ENCODE results near the gene CNTN5.

DNA sequence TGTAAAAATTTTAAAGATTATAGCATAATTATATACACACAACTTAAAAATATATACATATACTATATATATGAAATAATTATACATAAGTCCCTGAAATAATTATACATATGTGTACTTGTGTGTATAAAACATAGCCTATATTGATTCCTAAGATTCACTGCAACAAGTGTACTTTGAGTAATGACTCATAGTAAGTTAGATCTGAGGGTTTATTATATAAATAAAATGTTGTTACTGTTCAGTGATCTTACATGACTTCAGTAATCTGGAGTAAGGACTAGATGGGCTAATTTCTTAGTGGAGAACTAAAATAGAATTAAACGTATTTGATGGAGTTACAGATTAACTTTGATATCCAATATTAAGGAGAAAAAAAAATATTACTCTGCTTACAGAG, 350.5 kb downstream of the CNTN5 start:
- TF ChIP-seq SETDB1 (IDR thresholded peaks at IDR 0.05; ENCODE audit: insufficient read length, low read length) (no peak), MYNN (tag by site-specific recombination; IDR thresholded peaks at IDR 0.05; ENCODE audit: borderline replicate concordance) (no peak), ZBTB1 (tag by site-specific recombination; IDR thresholded peaks at IDR 0.05) (no peak), ZNF473 (tag by site-specific recombination; IDR thresholded peaks at IDR 0.05) (no peak), ZSCAN16 (tag by site-specific recombination; IDR thresholded peaks at IDR 0.05) (no peak), ZNF114 (tag by site-specific recombination; IDR thresholded peaks at IDR 0.05) (no peak), ZNF707 (tag by site-specific recombination; IDR thresholded peaks at IDR 0.05) (no peak), KLF16 (tag by site-specific recombination; IDR thresholded peaks at IDR 0.05) (no peak), ZNF514 (tag by site-specific recombination; IDR thresholded peaks at IDR 0.05) (no peak), ZNF501 (tag by site-specific recombination; IDR thresholded peaks at IDR 0.05) (no peak), EGR2 (tag by site-specific recombination; IDR thresholded peaks at IDR 0.05; ENCODE audit: low read depth) (no peak)
- TF ChIP-seq, protein P1, sequence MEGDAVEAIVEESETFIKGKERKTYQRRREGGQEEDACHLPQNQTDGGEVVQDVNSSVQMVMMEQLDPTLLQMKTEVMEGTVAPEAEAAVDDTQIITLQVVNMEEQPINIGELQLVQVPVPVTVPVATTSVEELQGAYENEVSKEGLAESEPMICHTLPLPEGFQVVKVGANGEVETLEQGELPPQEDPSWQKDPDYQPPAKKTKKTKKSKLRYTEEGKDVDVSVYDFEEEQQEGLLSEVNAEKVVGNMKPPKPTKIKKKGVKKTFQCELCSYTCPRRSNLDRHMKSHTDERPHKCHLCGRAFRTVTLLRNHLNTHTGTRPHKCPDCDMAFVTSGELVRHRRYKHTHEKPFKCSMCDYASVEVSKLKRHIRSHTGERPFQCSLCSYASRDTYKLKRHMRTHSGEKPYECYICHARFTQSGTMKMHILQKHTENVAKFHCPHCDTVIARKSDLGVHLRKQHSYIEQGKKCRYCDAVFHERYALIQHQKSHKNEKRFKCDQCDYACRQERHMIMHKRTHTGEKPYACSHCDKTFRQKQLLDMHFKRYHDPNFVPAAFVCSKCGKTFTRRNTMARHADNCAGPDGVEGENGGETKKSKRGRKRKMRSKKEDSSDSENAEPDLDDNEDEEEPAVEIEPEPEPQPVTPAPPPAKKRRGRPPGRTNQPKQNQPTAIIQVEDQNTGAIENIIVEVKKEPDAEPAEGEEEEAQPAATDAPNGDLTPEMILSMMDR (tag by site-specific recombination; IDR thresholded peaks at IDR 0.05): no peak
- TF ChIP-seq, protein P2, sequence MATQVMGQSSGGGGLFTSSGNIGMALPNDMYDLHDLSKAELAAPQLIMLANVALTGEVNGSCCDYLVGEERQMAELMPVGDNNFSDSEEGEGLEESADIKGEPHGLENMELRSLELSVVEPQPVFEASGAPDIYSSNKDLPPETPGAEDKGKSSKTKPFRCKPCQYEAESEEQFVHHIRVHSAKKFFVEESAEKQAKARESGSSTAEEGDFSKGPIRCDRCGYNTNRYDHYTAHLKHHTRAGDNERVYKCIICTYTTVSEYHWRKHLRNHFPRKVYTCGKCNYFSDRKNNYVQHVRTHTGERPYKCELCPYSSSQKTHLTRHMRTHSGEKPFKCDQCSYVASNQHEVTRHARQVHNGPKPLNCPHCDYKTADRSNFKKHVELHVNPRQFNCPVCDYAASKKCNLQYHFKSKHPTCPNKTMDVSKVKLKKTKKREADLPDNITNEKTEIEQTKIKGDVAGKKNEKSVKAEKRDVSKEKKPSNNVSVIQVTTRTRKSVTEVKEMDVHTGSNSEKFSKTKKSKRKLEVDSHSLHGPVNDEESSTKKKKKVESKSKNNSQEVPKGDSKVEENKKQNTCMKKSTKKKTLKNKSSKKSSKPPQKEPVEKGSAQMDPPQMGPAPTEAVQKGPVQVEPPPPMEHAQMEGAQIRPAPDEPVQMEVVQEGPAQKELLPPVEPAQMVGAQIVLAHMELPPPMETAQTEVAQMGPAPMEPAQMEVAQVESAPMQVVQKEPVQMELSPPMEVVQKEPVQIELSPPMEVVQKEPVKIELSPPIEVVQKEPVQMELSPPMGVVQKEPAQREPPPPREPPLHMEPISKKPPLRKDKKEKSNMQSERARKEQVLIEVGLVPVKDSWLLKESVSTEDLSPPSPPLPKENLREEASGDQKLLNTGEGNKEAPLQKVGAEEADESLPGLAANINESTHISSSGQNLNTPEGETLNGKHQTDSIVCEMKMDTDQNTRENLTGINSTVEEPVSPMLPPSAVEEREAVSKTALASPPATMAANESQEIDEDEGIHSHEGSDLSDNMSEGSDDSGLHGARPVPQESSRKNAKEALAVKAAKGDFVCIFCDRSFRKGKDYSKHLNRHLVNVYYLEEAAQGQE (tag by site-specific recombination; IDR thresholded peaks at IDR 0.05): no peak
- TF ChIP-seq, protein P3, sequence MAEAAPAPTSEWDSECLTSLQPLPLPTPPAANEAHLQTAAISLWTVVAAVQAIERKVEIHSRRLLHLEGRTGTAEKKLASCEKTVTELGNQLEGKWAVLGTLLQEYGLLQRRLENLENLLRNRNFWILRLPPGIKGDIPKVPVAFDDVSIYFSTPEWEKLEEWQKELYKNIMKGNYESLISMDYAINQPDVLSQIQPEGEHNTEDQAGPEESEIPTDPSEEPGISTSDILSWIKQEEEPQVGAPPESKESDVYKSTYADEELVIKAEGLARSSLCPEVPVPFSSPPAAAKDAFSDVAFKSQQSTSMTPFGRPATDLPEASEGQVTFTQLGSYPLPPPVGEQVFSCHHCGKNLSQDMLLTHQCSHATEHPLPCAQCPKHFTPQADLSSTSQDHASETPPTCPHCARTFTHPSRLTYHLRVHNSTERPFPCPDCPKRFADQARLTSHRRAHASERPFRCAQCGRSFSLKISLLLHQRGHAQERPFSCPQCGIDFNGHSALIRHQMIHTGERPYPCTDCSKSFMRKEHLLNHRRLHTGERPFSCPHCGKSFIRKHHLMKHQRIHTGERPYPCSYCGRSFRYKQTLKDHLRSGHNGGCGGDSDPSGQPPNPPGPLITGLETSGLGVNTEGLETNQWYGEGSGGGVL (tag by site-specific recombination; IDR thresholded peaks at IDR 0.05): no peak

All from HEK293 (cell line).